K562 (cell line): Measurements from ENCODE around the gene FKBP11. TPM values are rescaled to one million over a fixed set of nuclear protein-coding genes. Genes with fewer than 3 reads are reported as not detected.

Source experiments
- ATAC-seq: fragments of 200-7000 bp; cut with Tn5 transposase; 3 replicates; pipeline ENCODE4 v1.9.1; 2020; ENCODE audit warnings: moderate library complexity
- BruUV-seq: library from RNA; stranded (reverse); fragments of 400-500 nt; replicated peaks from 2 replicates; lab custom pipeline; 2021; lab: Mats Ljungman, UMichigan
- CTCF ChIA-PET: fragments of 300-600 bp; formaldehyde crosslinking; extraction: SDS; loops from one replicate; lab custom pipeline; 2021; ENCODE audit warnings: low intra/inter-chr PET ratio; lab: Yijun Ruan, JAX
- POLR2A ChIA-PET: fragments of 300-600, 350-650 bp; sonication (Branson Sonifier 250); formaldehyde crosslinking; extraction: SDS; loops from one replicate; lab custom pipeline; 2021; ENCODE audit warnings: antibody characterized with exemption, inconsistent platforms; lab: Yijun Ruan, JAX
- DNase-seq, 4 experiments: peaks; one replicate each; pipeline versions ENCODE4 v3.0.0 to v3.0.0-alpha.2; 2011 to 2018; ENCODE audit warnings: low spot score in 3 of 4, mixed read lengths in 3 of 4; ENCODE audit errors: extremely low read depth in 1 of 4
- FAIRE-seq: peaks from 2 replicates; lab custom pipeline; 2011; peaks lifted over from hg19 to GRCh38; lab: Jason Lieb, UNC
- H2AFZ ChIP-seq: 2 replicates; pipeline ENCODE4 v1.6.0; 2011; ENCODE audit warnings: low read depth, low read length, control low read depth, inconsistent platforms
- H3K27ac ChIP-seq: fragments of 200-600 bp; 3 replicates; pipeline ENCODE4 v1.8.0; 2011; ENCODE audit warnings: low read depth, mild to moderate bottlenecking, control low read depth, inconsistent platforms, low read length, moderate library complexity, mixed read lengths; ENCODE audit errors: extremely low read depth
- H3K27me3 ChIP-seq, 2 experiments: fragments of 300-600 bp in 1 of 2; 2 replicates in 1 of 2; 3 replicates in 1 of 2; pipeline versions ENCODE4 v1.6.0 to v1.8.0; 2011; ENCODE audit warnings: inconsistent platforms in 2 of 2, low read length in 2 of 2, mild to moderate bottlenecking in 1 of 2, mixed read lengths in 1 of 2, moderate library complexity in 1 of 2; ENCODE audit not compliant: control insufficient read depth in 2 of 2, insufficient read depth in 2 of 2
- H3K36me3 ChIP-seq: fragments of 300-600 bp; 3 replicates; pipeline ENCODE4 v1.8.0; 2011; ENCODE audit warnings: mild to moderate bottlenecking, low read length, inconsistent platforms; ENCODE audit not compliant: control insufficient read depth, insufficient read depth
- H3K4me1 ChIP-seq, 2 experiments: fragments of 200-600 bp in 1 of 2; replicated peaks in 1 of 2; 2 replicates in 1 of 2; 3 replicates in 1 of 2; pipeline versions ENCODE4 v1.5.1 to v1.8.0; 2011; ENCODE audit warnings: inconsistent platforms in 2 of 2, low read length in 2 of 2, mild to moderate bottlenecking in 1 of 2, mixed read lengths in 1 of 2, moderate library complexity in 1 of 2; ENCODE audit not compliant: control insufficient read depth in 2 of 2, insufficient read depth in 2 of 2
- H3K4me2 ChIP-seq: 2 replicates; pipeline ENCODE4 v1.6.1; 2011; ENCODE audit warnings: low read length, control low read depth, inconsistent platforms, mixed read lengths; ENCODE audit not compliant: insufficient read depth
- H3K4me3 ChIP-seq: fragments of 200-600 bp; sonication (generic), shearing (Covaris generic); 2 replicates; pipeline ENCODE4 v1.5.1; 2016; ENCODE audit warnings: control low read depth, inconsistent platforms
- H3K79me2 ChIP-seq: fragments of 200-600 bp; 3 replicates; pipeline ENCODE4 v1.8.0; 2011; ENCODE audit warnings: low read length, inconsistent platforms; ENCODE audit not compliant: control insufficient read depth, insufficient read depth
- H3K9ac ChIP-seq, 2 experiments: 2 replicates each; pipeline versions ENCODE4 v1.6.0 to v1.6.1; 2011; ENCODE audit warnings: low read depth in 2 of 2, low read length in 2 of 2, control low read depth in 1 of 2, inconsistent platforms in 1 of 2, mild to moderate bottlenecking in 1 of 2, mixed read lengths in 1 of 2; ENCODE audit not compliant: insufficient read depth in 1 of 2
- H3K9me1 ChIP-seq: one replicate; pipeline ENCODE4 v1.6.0; 2011; ENCODE audit warnings: inconsistent platforms, mild to moderate bottlenecking, low read length, moderate library complexity; ENCODE audit not compliant: control insufficient read depth, insufficient read depth
- H3K9me3 ChIP-seq: replicated peaks from 2 replicates; pipeline ENCODE4 v1.5.1; 2011; ENCODE audit warnings: low read depth, low read length, inconsistent platforms; ENCODE audit not compliant: control insufficient read depth, insufficient read depth
- H4K20me1 ChIP-seq: replicated peaks from 2 replicates; pipeline ENCODE4 v1.6.1; 2011; ENCODE audit warnings: low read length, inconsistent platforms, mixed read lengths; ENCODE audit not compliant: control insufficient read depth, insufficient read depth
- BRF1 ChIP-seq: IDR thresholded peaks from 3 replicates; pipeline ENCODE4 v1.6.1; 2011; ENCODE audit warnings: borderline replicate concordance, mild to moderate bottlenecking; ENCODE audit not compliant: insufficient read length; ENCODE audit errors: extremely low read depth
- CBFB ChIP-seq: sonication (generic); formaldehyde crosslinking; IDR thresholded peaks from 2 replicates; pipeline ENCODE4 v1.4.0; 2020; ENCODE audit warnings: mild to moderate bottlenecking, missing genetic modification reagents
- CHD2 ChIP-seq: IDR thresholded peaks from 2 replicates; pipeline ENCODE4 v1.6.1; 2011; ENCODE audit warnings: low read depth, low read length
- FOXA3 ChIP-seq, 2 experiments: fragments of 450-650 bp in 1 of 2; sonication (generic) in 1 of 2; formaldehyde crosslinking; IDR thresholded peaks in 1 of 2; conservative IDR thresholded peaks in 1 of 2; 2 replicates each; pipeline versions ENCODE4 v1.4.0 to v1.8.0; 2020 to 2022; ENCODE audit warnings: mild to moderate bottlenecking in 2 of 2, missing genetic modification reagents in 1 of 2
- PHTF2 ChIP-seq: fragments of 250-450 bp; sonication (Bioruptor Pico); IDR thresholded peaks from 2 replicates; pipeline ENCODE4 v1.5.0; 2021; ENCODE audit warnings: mild to moderate bottlenecking
- PTTG1 ChIP-seq: fragments of 450-650 bp; IDR thresholded peaks from 2 replicates; pipeline ENCODE4 v1.6.1; 2016; ENCODE audit warnings: low read depth, mild to moderate bottlenecking, missing genetic modification characterization, missing compliant biosample characterization
- TAF7 ChIP-seq: fragments of 450-650 bp; IDR thresholded peaks from 2 replicates; pipeline ENCODE4 v1.6.1; 2016; ENCODE audit warnings: missing genetic modification characterization, missing compliant biosample characterization
- TBL1XR1 ChIP-seq, 2 experiments: IDR thresholded peaks; 2 replicates each; pipeline ENCODE4 v1.6.1; 2012; ENCODE audit warnings: improper control_type of control experiment in 2 of 2, low read length in 2 of 2, mild to moderate bottlenecking in 1 of 2
- TEAD4 ChIP-seq, 2 experiments: sonication (generic) in 1 of 2; formaldehyde crosslinking in 1 of 2; IDR thresholded peaks; 2 replicates each; pipeline versions ENCODE4 v1.6.1 to v1.8.0; 2012 to 2022; ENCODE audit warnings: borderline replicate concordance in 1 of 2, inconsistent platforms in 1 of 2, low read length in 1 of 2, mild to moderate bottlenecking in 1 of 2, missing genetic modification reagents in 1 of 2
- ZKSCAN8 ChIP-seq: fragments of 200-800 bp; sonication (Bioruptor generic); IDR thresholded peaks from 2 replicates; pipeline ENCODE4 v1.6.1; 2016; ENCODE audit warnings: missing genetic modification characterization, missing compliant biosample characterization
- ZNF830 ChIP-seq: fragments of 250-450 bp; sonication (Bioruptor Pico); IDR thresholded peaks from 2 replicates; pipeline ENCODE4 v1.5.0; 2021; ENCODE audit warnings: mild to moderate bottlenecking
- WGBS: fragments of 100-300 bp; shearing (Covaris generic); methylation state at CpG from one replicate; pipeline ENCODE4 v1.1.6; 2016; ENCODE audit warnings: low coverage, mixed read lengths; ENCODE audit not compliant: insufficient coverage; ENCODE audit errors: missing lambda C conversion rate; 5-methylcytosine and 5-hydroxymethylcytosine counted together
- in situ Hi-C: fragments of 300-500 bp; cut with MboI; formaldehyde crosslinking; loops from 4 replicates; pipeline ENCODE4 v1.15.0; 2018; ENCODE audit warnings: inconsistent platforms, mixed read lengths
- intact Hi-C: fragments of 100-400 bp; cut with micrococcal nuclease; formaldehyde crosslinking; loops from 2 replicates; pipeline ENCODE4 v1.14.2; 2022
- polyA plus RNA-seq, 8 experiments: library from polyadenylated mRNA; depleted of rRNA in 4 of 8; stranded (reverse) in 5 of 8; unstranded in 3 of 8; fragments of >200 nt; fragmentation: Nextera tagmentation in 2 of 8; fragmentation: Illumina TruSeq in 1 of 8; extraction: Ambion mirVana in 2 of 8; extraction: Trizol in 1 of 8; gene quantifications; 2 replicates each; pipeline versions ENCODE4 v1.2.1 to v1.2.3, GENCODE V29; 2011 to 2014; ENCODE audit warnings: inconsistent platforms in 1 of 8, missing spikeins in 1 of 8
- total RNA-seq, 7 experiments: library from RNA; depleted of rRNA in 6 of 7; stranded (reverse); fragments of >200 nt in 6 of 7; fragmentation: Illumina TruSeq in 2 of 7; extraction: Trizol in 2 of 7; gene quantifications; 2 replicates each; pipeline versions ENCODE4 v1.2.1 to v1.2.3, GENCODE V29; 2011 to 2021; ENCODE audit warnings: low replicate concordance in 1 of 7
- TF ChIP-seq, protein P1 (sequence below): sonication (generic); formaldehyde crosslinking; IDR thresholded peaks from 2 replicates; pipeline ENCODE4 v1.8.1; 2023; ENCODE audit warnings: missing genetic modification reagents, mild to moderate bottlenecking, borderline replicate concordance

The FKBP11 gene
- total and polyA plus RNA-seq, 9 of the 15 experiments (the other 6 are each of a cell fraction or from before 2014, with no cell fraction given) = 1.6 to 8.2 (median 5.8) TPM

- BruUV-seq = no TSS peak
Measured at GRCh38 chr12:48961801-48962200, 36.5 kb upstream of the FKBP11 start.

GRCh38 chr12:48961331-48961730 is 36.0 kb upstream of the FKBP11 start:
- Histone ChIP-seq H3K9ac (no peak overlapping the region), H3K79me2 (peaks cover 9% of the 10 kb centered on the region), H3K36me3 (no peaks in the 10 kb centered on the region), H3K9me1 (no peaks in the 10 kb centered on the region), H3K4me2 (no peak overlapping the region), H3K4me3 (no peak overlapping the region), H2AFZ (no peak overlapping the region), H3K27me3 (no peaks in the 10 kb centered on the region), H3K27ac (no peak overlapping the region), H3K4me1 (peaks cover 5 to 14% of the 10 kb centered on the region in 2 experiments; a peak in 4 of 5 replicates), H3K9me3 (no peaks in the 10 kb centered on the region), H4K20me1 (no peaks in the 10 kb centered on the region)
- ChIA-PET CTCF (no interaction called here), POLR2A (interaction anchor here (0.9 kb wide), 1 partner anchor 15 kb away, joined by 3 read pairs; no protein-coding TSS in a partner anchor)
- FAIRE-seq (no peak), DNase-seq (no peak), ATAC-seq (no peak)
- WGBS = 8% methylated on average over 3 of the region's 4 CpGs
- intact Hi-C loops = no loop called here
- BruUV-seq = no TSS peak
- in situ Hi-C loops = no loop called here
- TF ChIP-seq CHD2 = no peak
- TF ChIP-seq CBFB (CRISPR knock-in tag) = no peak
- TF ChIP-seq ZNF830 (CRISPR knock-in tag) = no peak
- TF ChIP-seq PHTF2 (CRISPR knock-in tag) = no peak
- TF ChIP-seq TEAD4 (IDR thresholded peaks at IDR 0.05; ENCODE audit: low read length) = no peak
- no peak for TF ChIP-seq TEAD4 (CRISPR knock-in tag; IDR thresholded peaks at IDR 0.05; ENCODE audit: borderline replicate concordance)
- TF ChIP-seq FOXA3 (CRISPR knock-in tag; conservative IDR thresholded peaks at IDR 0.05 in 1 of 2, IDR thresholded peaks at IDR 0.05 in 1 of 2) = no peak
- TF ChIP-seq, protein P1, sequence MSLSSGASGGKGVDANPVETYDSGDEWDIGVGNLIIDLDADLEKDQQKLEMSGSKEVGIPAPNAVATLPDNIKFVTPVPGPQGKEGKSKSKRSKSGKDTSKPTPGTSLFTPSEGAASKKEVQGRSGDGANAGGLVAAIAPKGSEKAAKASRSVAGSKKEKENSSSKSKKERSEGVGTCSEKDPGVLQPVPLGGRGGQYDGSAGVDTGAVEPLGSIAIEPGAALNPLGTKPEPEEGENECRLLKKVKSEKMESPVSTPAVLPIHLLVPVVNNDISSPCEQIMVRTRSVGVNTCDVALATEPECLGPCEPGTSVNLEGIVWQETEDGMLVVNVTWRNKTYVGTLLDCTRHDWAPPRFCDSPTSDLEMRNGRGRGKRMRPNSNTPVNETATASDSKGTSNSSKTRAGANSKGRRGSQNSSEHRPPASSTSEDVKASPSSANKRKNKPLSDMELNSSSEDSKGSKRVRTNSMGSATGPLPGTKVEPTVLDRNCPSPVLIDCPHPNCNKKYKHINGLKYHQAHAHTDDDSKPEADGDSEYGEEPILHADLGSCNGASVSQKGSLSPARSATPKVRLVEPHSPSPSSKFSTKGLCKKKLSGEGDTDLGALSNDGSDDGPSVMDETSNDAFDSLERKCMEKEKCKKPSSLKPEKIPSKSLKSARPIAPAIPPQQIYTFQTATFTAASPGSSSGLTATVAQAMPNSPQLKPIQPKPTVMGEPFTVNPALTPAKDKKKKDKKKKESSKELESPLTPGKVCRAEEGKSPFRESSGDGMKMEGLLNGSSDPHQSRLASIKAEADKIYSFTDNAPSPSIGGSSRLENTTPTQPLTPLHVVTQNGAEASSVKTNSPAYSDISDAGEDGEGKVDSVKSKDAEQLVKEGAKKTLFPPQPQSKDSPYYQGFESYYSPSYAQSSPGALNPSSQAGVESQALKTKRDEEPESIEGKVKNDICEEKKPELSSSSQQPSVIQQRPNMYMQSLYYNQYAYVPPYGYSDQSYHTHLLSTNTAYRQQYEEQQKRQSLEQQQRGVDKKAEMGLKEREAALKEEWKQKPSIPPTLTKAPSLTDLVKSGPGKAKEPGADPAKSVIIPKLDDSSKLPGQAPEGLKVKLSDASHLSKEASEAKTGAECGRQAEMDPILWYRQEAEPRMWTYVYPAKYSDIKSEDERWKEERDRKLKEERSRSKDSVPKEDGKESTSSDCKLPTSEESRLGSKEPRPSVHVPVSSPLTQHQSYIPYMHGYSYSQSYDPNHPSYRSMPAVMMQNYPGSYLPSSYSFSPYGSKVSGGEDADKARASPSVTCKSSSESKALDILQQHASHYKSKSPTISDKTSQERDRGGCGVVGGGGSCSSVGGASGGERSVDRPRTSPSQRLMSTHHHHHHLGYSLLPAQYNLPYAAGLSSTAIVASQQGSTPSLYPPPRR (CRISPR knock-in tag) = no peak

More at GRCh38 chr12:48961801-48962200, 36.5 kb upstream of the FKBP11 start:
- H3K4me1 ChIP-seq = peaks cover 5 to 17% of the 10 kb centered on the region in 2 experiments; a peak in 4 of 5 replicates
- TF ChIP-seq PTTG1 (tag) (no peak), ZKSCAN8 (CRISPR knock-in tag) (no peak), TAF7 (tag) (no peak), BRF1 (no peak), CBFB (CRISPR knock-in tag) (no peak), TBL1XR1 (IDR thresholded peaks at IDR 0.05; ENCODE audit: low read length in 2 of 2) (no peak)
- TF ChIP-seq, all 486 proteins: peak for 0
- Histone ChIP-seq H3K4me2 (no peak overlapping the region), H3K9me3 (no peaks in the 10 kb centered on the region), H3K27me3 (no peaks in the 10 kb centered on the region), H4K20me1 (no peaks in the 10 kb centered on the region; the same call in 1 of the 2 replicates), H3K79me2 (peaks cover 4% of the 10 kb centered on the region), H2AFZ (no peak overlapping the region), H3K9ac (no peak overlapping the region), H3K9me1 (no peaks in the 10 kb centered on the region), H3K27ac (no peak overlapping the region), H3K4me3 (no peak overlapping the region), H3K36me3 (no peaks in the 10 kb centered on the region)
- ChIA-PET POLR2A (interaction anchor here (0.9 kb wide), 1 partner anchor 16 kb away, joined by 3 read pairs; no protein-coding TSS in a partner anchor), CTCF (no interaction called here)
- no peak for DNase-seq
- FAIRE-seq = no peak
- intact Hi-C loops = no loop called here
- in situ Hi-C loops = no loop called here
- ATAC-seq = no peak
